ENCODE measurements around the gene ELL3.

The ELL3 gene

GRCh38 chr15:43796566-43796965 is 19.8 kb upstream of the ELL3 start:
- Mint-ChIP-seq H3K36me3 (ENCODE audit: low read depth) (peaks cover 75% of the 10 kb centered on the region), H3K4me3 (no peak overlapping the region), H3K27me3 (ENCODE audit: low read depth) (no peaks in the 10 kb centered on the region), H3K4me1 (ENCODE audit: low read depth) (peaks cover 45% of the 10 kb centered on the region), H3K9me3 (no peaks in the 10 kb centered on the region), H3K27ac (peak overlapping the region; percentile 27)
- no peak for DNase-seq (ENCODE audit: low spot score)

- Mint-ChIP-seq H3K4me1 (ENCODE audit: low read depth) (peaks cover 43% of the 10 kb centered on the region), H3K4me3 (no peak overlapping the region), H3K36me3 (ENCODE audit: low read depth) (peaks cover 70% of the 10 kb centered on the region), H3K27me3 (ENCODE audit: low read depth) (no peaks in the 10 kb centered on the region), H3K9me3 (no peaks in the 10 kb centered on the region), H3K27ac (no peak overlapping the region)
- DNase-seq (ENCODE audit: low spot score) = no peak
Observed at GRCh38 chr15:43795997-43796396, 19.2 kb upstream of the ELL3 start.

GRCh38 chr15:43795197-43795596 is 18.4 kb upstream of the ELL3 start:
- DNase-seq (ENCODE audit: low spot score) = no peak
- H3K4me1 Mint-ChIP-seq (ENCODE audit: low read depth) = peaks cover 41% of the 10 kb centered on the region
- peaks cover 63% of the 10 kb centered on the region for H3K36me3 Mint-ChIP-seq (ENCODE audit: low read depth)
- H3K27me3 Mint-ChIP-seq (ENCODE audit: low read depth) = no peaks in the 10 kb centered on the region
- H3K4me3 Mint-ChIP-seq = no peak overlapping the region
- H3K9me3 Mint-ChIP-seq = no peaks in the 10 kb centered on the region
- no peak overlapping the region for H3K27ac Mint-ChIP-seq

GRCh38 chr15:43794269-43795037 is 17.7 kb upstream of the ELL3 start:
- peak overlapping the region; percentile 97 for H3K27ac Mint-ChIP-seq
- H3K9me3 Mint-ChIP-seq = no peaks in the 10 kb centered on the region
- no peak for DNase-seq (ENCODE audit: low spot score)
- no peaks in the 10 kb centered on the region for H3K27me3 Mint-ChIP-seq (ENCODE audit: low read depth)
- peaks cover 56% of the 10 kb centered on the region for H3K36me3 Mint-ChIP-seq (ENCODE audit: low read depth)
- H3K4me1 Mint-ChIP-seq (ENCODE audit: low read depth) = peaks cover 35% of the 10 kb centered on the region
- H3K4me3 Mint-ChIP-seq = peak overlapping the region; percentile 97

GRCh38 chr15:43793647-43794046 is 16.9 kb upstream of the ELL3 start:
- peak overlapping the region; percentile 97 for H3K27ac Mint-ChIP-seq
- no peak for DNase-seq (ENCODE audit: low spot score)
- H3K4me3 Mint-ChIP-seq = peak overlapping the region; percentile 97
- H3K4me1 Mint-ChIP-seq (ENCODE audit: low read depth) = peaks cover 32% of the 10 kb centered on the region
- no peaks in the 10 kb centered on the region for H3K9me3 Mint-ChIP-seq
- H3K27me3 Mint-ChIP-seq (ENCODE audit: low read depth) = no peaks in the 10 kb centered on the region
- H3K36me3 Mint-ChIP-seq (ENCODE audit: low read depth) = peaks cover 50% of the 10 kb centered on the region

- peak overlapping the region; percentile 97 for H3K4me3 Mint-ChIP-seq
- H3K4me1 Mint-ChIP-seq (ENCODE audit: low read depth) = peaks cover 28% of the 10 kb centered on the region
- H3K27me3 Mint-ChIP-seq (ENCODE audit: low read depth) = no peaks in the 10 kb centered on the region
- H3K9me3 Mint-ChIP-seq = no peaks in the 10 kb centered on the region
- peak overlapping the region; percentile 97 for H3K27ac Mint-ChIP-seq
- H3K36me3 Mint-ChIP-seq (ENCODE audit: low read depth) = peaks cover 46% of the 10 kb centered on the region
- peak; percentile 36 for DNase-seq (ENCODE audit: low spot score)
Observed at GRCh38 chr15:43792761-43793476, 16.2 kb upstream of the ELL3 start.

- H3K27ac Mint-ChIP-seq = peak within 1 kb of the TSS; percentile 97
- DNase-seq (ENCODE audit: low spot score) = peak; percentile 99
- peak within 1 kb of the TSS; percentile 97 for H3K4me3 Mint-ChIP-seq
- no peaks in the 10 kb centered on the region for H3K27me3 Mint-ChIP-seq (ENCODE audit: low read depth)
- H3K9me3 Mint-ChIP-seq = no peaks in the 10 kb centered on the region
- H3K36me3 Mint-ChIP-seq (ENCODE audit: low read depth) = peaks cover 46% of the 10 kb centered on the region
- H3K4me1 Mint-ChIP-seq (ENCODE audit: low read depth) = peaks cover 28% of the 10 kb centered on the region
Observed at GRCh38 chr15:43791993-43792760, 15.4 kb upstream of the ELL3 start, which contains the start of gene SERF2. TSS of gene SERF2 (plus strand) at chr15:43792320. CDS start at chr15:43792377, 57 bp downstream.

- no peaks in the 10 kb centered on the region for H3K9me3 Mint-ChIP-seq
- DNase-seq (ENCODE audit: low spot score) = no peak
- H3K27me3 Mint-ChIP-seq (ENCODE audit: low read depth) = no peaks in the 10 kb centered on the region
- H3K4me3 Mint-ChIP-seq = no peak overlapping the region
- no peak overlapping the region for H3K27ac Mint-ChIP-seq
- peaks cover 21% of the 10 kb centered on the region for H3K36me3 Mint-ChIP-seq (ENCODE audit: low read depth)
- H3K4me1 Mint-ChIP-seq (ENCODE audit: low read depth) = peaks cover 17% of the 10 kb centered on the region
Observed at GRCh38 chr15:43789409-43789808, 12.6 kb upstream of the ELL3 start.

GRCh38 chr15:43779016-43779415 is 2.2 kb upstream of the ELL3 start:
- Mint-ChIP-seq H3K36me3 (ENCODE audit: low read depth) (peaks cover 3% of the 10 kb centered on the region), H3K4me1 (ENCODE audit: low read depth) (peaks cover 15% of the 10 kb centered on the region), H3K27me3 (ENCODE audit: low read depth) (peaks cover 15% of the 10 kb centered on the region), H3K9me3 (no peaks in the 10 kb centered on the region), H3K4me3 (peak overlapping the region; percentile 33), H3K27ac (no peak overlapping the region)
- DNase-seq (ENCODE audit: low spot score) = no peak

- peaks cover 9% of the 10 kb centered on the region for H3K36me3 Mint-ChIP-seq (ENCODE audit: low read depth)
- H3K4me1 Mint-ChIP-seq (ENCODE audit: low read depth) = peaks cover 15% of the 10 kb centered on the region
- no peaks in the 10 kb centered on the region for H3K9me3 Mint-ChIP-seq
- DNase-seq (ENCODE audit: low spot score) = peak; percentile 87
- peak overlapping the region; percentile 93 for H3K4me3 Mint-ChIP-seq
- H3K27me3 Mint-ChIP-seq (ENCODE audit: low read depth) = peaks cover 15% of the 10 kb centered on the region
- peak overlapping the region; percentile 91 for H3K27ac Mint-ChIP-seq
Observed at GRCh38 chr15:43777267-43777914, 625 bp upstream of the ELL3 start.

GRCh38 chr15:43776101-43776717 is 557 bp downstream of the ELL3 start:
- H3K9me3 Mint-ChIP-seq = no peaks in the 10 kb centered on the region
- peaks cover 20% of the 10 kb centered on the region for H3K36me3 Mint-ChIP-seq (ENCODE audit: low read depth)
- peaks cover 11% of the 10 kb centered on the region for H3K27me3 Mint-ChIP-seq (ENCODE audit: low read depth)
- peaks cover 15% of the 10 kb centered on the region for H3K4me1 Mint-ChIP-seq (ENCODE audit: low read depth)
- no peak for DNase-seq (ENCODE audit: low spot score)
- no peak overlapping the region for H3K27ac Mint-ChIP-seq
- peak overlapping the region; percentile 93 for H3K4me3 Mint-ChIP-seq

GRCh38 chr15:43775411-43775965 is 1.3 kb downstream of the ELL3 start:
- Mint-ChIP-seq H3K4me3 (no peak overlapping the region), H3K4me1 (ENCODE audit: low read depth) (peaks cover 15% of the 10 kb centered on the region), H3K9me3 (no peaks in the 10 kb centered on the region), H3K27ac (peak overlapping the region; percentile 42), H3K36me3 (ENCODE audit: low read depth) (peaks cover 25% of the 10 kb centered on the region), H3K27me3 (ENCODE audit: low read depth) (peaks cover 9% of the 10 kb centered on the region)
- DNase-seq (ENCODE audit: low spot score) = no peak

- peaks cover 15% of the 10 kb centered on the region for H3K4me1 Mint-ChIP-seq (ENCODE audit: low read depth)
- H3K4me3 Mint-ChIP-seq = no peak overlapping the region
- peaks cover 39% of the 10 kb centered on the region for H3K36me3 Mint-ChIP-seq (ENCODE audit: low read depth)
- no peak for DNase-seq (ENCODE audit: low spot score)
- no peaks in the 10 kb centered on the region for H3K9me3 Mint-ChIP-seq
- peaks cover 4% of the 10 kb centered on the region for H3K27me3 Mint-ChIP-seq (ENCODE audit: low read depth)
- H3K27ac Mint-ChIP-seq = no peak overlapping the region
Observed at GRCh38 chr15:43774062-43774461, 2.7 kb downstream of the ELL3 start.
